Keratinocyte (primary cell): ENCODE results near the gene RASD1. TPM values are rescaled to one million over a fixed set of nuclear protein-coding genes. Genes with fewer than 3 reads are reported as not detected.

Experiments
- DNase-seq: peaks from one replicate; pipeline ENCODE4 v3.0.0-alpha.2; 2011; ENCODE audit warnings: low read depth, missing footprints, low spot score
- FAIRE-seq: peaks from 2 replicates; lab custom pipeline; 2011; peaks lifted over from hg19 to GRCh38; lab: Jason Lieb, UNC
- H2AFZ ChIP-seq: 2 replicates; pipeline ENCODE4 v1.6.0; 2012; ENCODE audit warnings: low read length, control low read depth, inconsistent platforms; ENCODE audit not compliant: control insufficient read depth
- H3K27ac ChIP-seq: 2 replicates; pipeline ENCODE4 v1.5.1; 2011; ENCODE audit warnings: low read length; ENCODE audit not compliant: control insufficient read depth, insufficient read depth
- H3K27me3 ChIP-seq: 3 replicates; pipeline ENCODE4 v1.6.0; 2011; ENCODE audit warnings: low read length; ENCODE audit not compliant: control insufficient read depth, insufficient read depth; ENCODE audit errors: extremely low read depth
- H3K36me3 ChIP-seq, 2 experiments: 2 replicates in 1 of 2; 3 replicates in 1 of 2; pipeline ENCODE4 v1.5.1; 2011; ENCODE audit warnings: low read length in 2 of 2, mild to moderate bottlenecking in 1 of 2; ENCODE audit not compliant: control insufficient read depth in 2 of 2, insufficient read depth in 2 of 2; ENCODE audit errors: extremely low read depth in 1 of 2
- H3K4me1 ChIP-seq: 3 replicates; pipeline ENCODE4 v1.5.1; 2011; ENCODE audit warnings: low read length; ENCODE audit not compliant: control insufficient read depth, insufficient read depth; ENCODE audit errors: extremely low read depth
- H3K4me2 ChIP-seq: 3 replicates; pipeline ENCODE4 v1.6.0; 2011; ENCODE audit warnings: low read depth, low read length; ENCODE audit not compliant: control insufficient read depth, insufficient read depth; ENCODE audit errors: extremely low read depth
- H3K4me3 ChIP-seq, 3 experiments: fragments of 200-600 bp in 1 of 3; sonication (generic) in 1 of 3; 2 replicates in 2 of 3; 3 replicates in 1 of 3; pipeline ENCODE4 v1.5.1; 2011 to 2016; ENCODE audit warnings: low read length in 3 of 3, mild to moderate bottlenecking in 3 of 3, control low read depth in 2 of 3, inconsistent platforms in 1 of 3, low read depth in 1 of 3, mixed read lengths in 1 of 3, mixed run types in 1 of 3, moderate library complexity in 1 of 3; ENCODE audit not compliant: control insufficient read depth in 2 of 3, insufficient read depth in 2 of 3; ENCODE audit errors: extremely low read depth in 1 of 3
- H3K79me2 ChIP-seq: 2 replicates; pipeline ENCODE4 v1.6.0; 2012; ENCODE audit warnings: low read length; ENCODE audit not compliant: control insufficient read depth, insufficient read depth
- H3K9ac ChIP-seq: 3 replicates; pipeline ENCODE4 v1.6.0; 2011; ENCODE audit warnings: low read length; ENCODE audit not compliant: control insufficient read depth, insufficient read depth; ENCODE audit errors: extremely low read depth
- H3K9me1 ChIP-seq: 3 replicates; pipeline ENCODE4 v1.6.0; 2011; ENCODE audit warnings: low read length; ENCODE audit not compliant: control insufficient read depth, insufficient read depth; ENCODE audit errors: extremely low read depth
- H3K9me3 ChIP-seq: 2 replicates; pipeline ENCODE4 v1.5.1; 2012; ENCODE audit warnings: low read depth, low read length; ENCODE audit not compliant: control insufficient read depth
- H4K20me1 ChIP-seq: 3 replicates; pipeline ENCODE4 v1.6.0; 2011; ENCODE audit warnings: low read length; ENCODE audit not compliant: control insufficient read depth, insufficient read depth; ENCODE audit errors: extremely low read depth
- EZH2 ChIP-seq: IDR thresholded peaks from one replicate; pipeline ENCODE4 v1.6.1; 2012; ENCODE audit warnings: inconsistent platforms, mild to moderate bottlenecking, low read length, moderate library complexity
- dilution Hi-C: fragments of 300-500 bp; cut with MboI; formaldehyde crosslinking; loops from one replicate; pipeline ENCODE4 v1.7.0; 2020; ENCODE audit warnings: low sequenced_read_pairs; ENCODE audit not compliant: extremely low pct_ligation_motif_present
- polyA plus RNA-seq, 5 experiments: library from polyadenylated mRNA; depleted of rRNA in 3 of 5; stranded (reverse) in 3 of 5; stranded (forward) in 1 of 5; unstranded in 1 of 5; fragments of >200 nt; gene quantifications; 1 replicate in 1 of 5; 2 replicates in 3 of 5; 3 replicates in 1 of 5; pipeline versions ENCODE4 v1.2.1 to v1.2.3, GENCODE V29; 2011 to 2012; ENCODE audit warnings: missing spikeins in 2 of 5, low read depth in 1 of 5, low replicate concordance in 1 of 5
- TF ChIP-seq, protein P1 (sequence below), 3 experiments: IDR thresholded peaks in 1 of 3; conservative IDR thresholded peaks in 1 of 3; optimal IDR thresholded peaks in 1 of 3; 2 replicates in 2 of 3; 3 replicates in 1 of 3; pipeline versions ENCODE3 to v1.5.1; 2011; ENCODE audit warnings: low read length in 3 of 3, mild to moderate bottlenecking in 3 of 3, moderate library complexity in 2 of 3, control low read depth in 1 of 3, inconsistent platforms in 1 of 3; ENCODE audit not compliant: insufficient read depth in 2 of 3; ENCODE audit errors: extremely low read depth in 1 of 3

The RASD1 gene
- polyA plus RNA-seq, 1 donor (not counting 4 experiments of a cell fraction or from before 2014, with no cell fraction given) = 0.20 TPM

DNA sequence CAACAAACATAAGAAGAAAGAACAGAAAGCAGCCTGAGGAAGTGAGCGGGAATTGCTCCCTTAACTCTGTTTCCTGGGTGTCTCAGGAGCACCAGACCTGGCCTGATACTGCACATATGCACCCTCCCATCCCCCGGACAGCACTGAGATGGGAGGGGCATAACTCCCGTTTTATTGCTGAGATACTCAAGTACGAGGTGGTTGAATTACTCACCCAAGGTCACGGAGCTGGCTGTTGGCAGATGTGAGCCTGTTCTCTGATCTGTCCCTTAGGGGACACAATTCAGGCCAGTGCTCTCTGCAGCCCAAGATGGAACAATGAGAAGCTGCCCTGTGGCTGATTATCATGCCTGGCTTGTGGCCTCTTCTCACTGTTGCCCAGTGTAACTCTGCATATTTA lies 28.5 kb downstream of the RASD1 start:
- Histone ChIP-seq H3K79me2 (no peaks in the 10 kb centered on the region), H3K9me3 (no peaks in the 10 kb centered on the region), H3K27me3 (peaks cover 36% of the 10 kb centered on the region), H3K9ac (no peak overlapping the region), H2AFZ (no peak overlapping the region), H3K4me3 (no peak overlapping the region), H3K4me2 (no peak overlapping the region), H3K4me1 (no peaks in the 10 kb centered on the region), H3K36me3 (no peaks in the 10 kb centered on the region), H3K9me1 (no peaks in the 10 kb centered on the region), H3K27ac (no peak overlapping the region), H4K20me1 (no peaks in the 10 kb centered on the region)
- dilution Hi-C loops = no loop called here
- FAIRE-seq (no peak), DNase-seq (no peak)
- TF ChIP-seq, protein P1, sequence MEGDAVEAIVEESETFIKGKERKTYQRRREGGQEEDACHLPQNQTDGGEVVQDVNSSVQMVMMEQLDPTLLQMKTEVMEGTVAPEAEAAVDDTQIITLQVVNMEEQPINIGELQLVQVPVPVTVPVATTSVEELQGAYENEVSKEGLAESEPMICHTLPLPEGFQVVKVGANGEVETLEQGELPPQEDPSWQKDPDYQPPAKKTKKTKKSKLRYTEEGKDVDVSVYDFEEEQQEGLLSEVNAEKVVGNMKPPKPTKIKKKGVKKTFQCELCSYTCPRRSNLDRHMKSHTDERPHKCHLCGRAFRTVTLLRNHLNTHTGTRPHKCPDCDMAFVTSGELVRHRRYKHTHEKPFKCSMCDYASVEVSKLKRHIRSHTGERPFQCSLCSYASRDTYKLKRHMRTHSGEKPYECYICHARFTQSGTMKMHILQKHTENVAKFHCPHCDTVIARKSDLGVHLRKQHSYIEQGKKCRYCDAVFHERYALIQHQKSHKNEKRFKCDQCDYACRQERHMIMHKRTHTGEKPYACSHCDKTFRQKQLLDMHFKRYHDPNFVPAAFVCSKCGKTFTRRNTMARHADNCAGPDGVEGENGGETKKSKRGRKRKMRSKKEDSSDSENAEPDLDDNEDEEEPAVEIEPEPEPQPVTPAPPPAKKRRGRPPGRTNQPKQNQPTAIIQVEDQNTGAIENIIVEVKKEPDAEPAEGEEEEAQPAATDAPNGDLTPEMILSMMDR (optimal IDR thresholded peaks at IDR 0.05 in 1 of 3, IDR thresholded peaks at IDR 0.05 in 1 of 3, conservative IDR thresholded peaks at IDR 0.05 in 1 of 3; ENCODE audit: extremely low read depth in 1 of 3, insufficient read depth in 2 of 3, low read length in 3 of 3) = no peak
- TF ChIP-seq EZH2 = no peak

DNA sequence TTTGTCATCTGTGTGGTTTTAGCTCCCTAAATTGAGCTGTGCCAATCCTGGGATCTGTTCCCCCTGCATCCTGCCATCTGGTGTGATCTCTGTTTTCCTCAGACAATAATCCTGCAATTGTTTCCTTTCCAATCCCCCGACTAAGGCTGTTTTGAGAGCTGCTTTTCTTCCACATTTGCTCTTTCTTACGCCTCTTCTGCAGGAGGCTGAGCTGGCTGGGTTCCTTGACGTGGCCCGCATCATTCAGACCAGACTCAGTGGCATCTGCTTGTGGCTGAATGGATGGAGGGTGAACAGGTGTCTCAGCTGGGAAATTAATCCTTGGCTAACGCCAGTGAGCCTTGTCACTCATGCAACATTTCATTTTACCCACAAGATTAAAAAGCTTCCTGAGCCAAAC lies 29.2 kb downstream of the RASD1 start:
- Histone ChIP-seq H3K9me1 (no peaks in the 10 kb centered on the region), H3K4me1 (no peaks in the 10 kb centered on the region), H3K9ac (no peak overlapping the region), H3K9me3 (no peaks in the 10 kb centered on the region), H3K4me3 (no peak overlapping the region), H3K79me2 (no peaks in the 10 kb centered on the region), H3K36me3 (no peaks in the 10 kb centered on the region), H4K20me1 (no peaks in the 10 kb centered on the region), H3K4me2 (no peak overlapping the region), H3K27ac (no peak overlapping the region), H3K27me3 (peaks cover 40% of the 10 kb centered on the region), H2AFZ (no peak overlapping the region)
- no peak for DNase-seq
- dilution Hi-C loops = no loop called here
- TF ChIP-seq, protein P1 (optimal IDR thresholded peaks at IDR 0.05 in 1 of 3, IDR thresholded peaks at IDR 0.05 in 1 of 3, conservative IDR thresholded peaks at IDR 0.05 in 1 of 3; ENCODE audit: extremely low read depth in 1 of 3, insufficient read depth in 2 of 3, low read length in 3 of 3) = no peak
- TF ChIP-seq EZH2 = no peak
- FAIRE-seq = no peak
